GM23338 (cell line): ENCODE measurements around the gene MAPKAPK2. TPM values are rescaled to one million over a fixed set of nuclear protein-coding genes. Genes with fewer than 3 reads are reported as not detected.

Source experiments
- ATAC-seq: fragments of 200-7000 bp; cut with Tn5 transposase; 3 replicates; pipeline ENCODE4 v1.9.1; 2020
- DNase-seq: peaks from one replicate; pipeline ENCODE4 v3.0.0-alpha.2; 2015; ENCODE audit warnings: low spot score
- H2AFZ ChIP-seq: fragments of 200-600 bp; sonication (generic); 2 replicates; pipeline ENCODE4 v1.8.0; 2016; ENCODE audit warnings: antibody characterized with exemption, mild to moderate bottlenecking, moderate library complexity
- H3F3A ChIP-seq: fragments of 200-600 bp; sonication (generic); replicated peaks from 2 replicates; pipeline ENCODE4 v1.8.0; 2017; ENCODE audit warnings: antibody characterized with exemption, mixed run types, low read depth
- H3K27ac ChIP-seq: fragments of 200-600 bp; sonication (generic); 2 replicates; pipeline ENCODE4 v1.6.1; 2016; ENCODE audit warnings: low read depth
- H3K27me3 ChIP-seq: fragments of 200-600 bp; sonication (generic); 2 replicates; pipeline ENCODE4 v1.8.0; 2016; ENCODE audit warnings: mild to moderate bottlenecking, mixed run types, moderate library complexity; ENCODE audit not compliant: insufficient read depth
- H3K36me3 ChIP-seq: fragments of 200-600 bp; sonication (generic); 2 replicates; pipeline ENCODE4 v1.8.0; 2016; ENCODE audit warnings: mild to moderate bottlenecking; ENCODE audit not compliant: insufficient read depth
- H3K4me1 ChIP-seq: fragments of 200-600 bp; sonication (generic); 2 replicates; pipeline ENCODE4 v1.8.0; 2016; ENCODE audit warnings: mild to moderate bottlenecking, moderate library complexity; ENCODE audit not compliant: insufficient read depth
- H3K4me2 ChIP-seq: fragments of 200-600 bp; sonication (generic); 2 replicates; pipeline ENCODE4 v1.7.1; 2017; ENCODE audit warnings: mixed run types
- H3K4me3 ChIP-seq: fragments of 200-600 bp; sonication (generic); 2 replicates; pipeline ENCODE4 v1.6.1; 2016; ENCODE audit warnings: mixed run types
- H3K79me2 ChIP-seq: fragments of 200-600 bp; sonication (generic); replicated peaks from 2 replicates; pipeline ENCODE4 v1.8.0; 2017; ENCODE audit warnings: mild to moderate bottlenecking; ENCODE audit not compliant: insufficient read depth
- H3K9me2 ChIP-seq: fragments of 200-600 bp; sonication (generic); 2 replicates; pipeline ENCODE4 v1.8.0; 2017; ENCODE audit not compliant: insufficient read depth
- H4K20me1 ChIP-seq: fragments of 200-600 bp; sonication (generic); replicated peaks from 2 replicates; pipeline ENCODE4 v1.8.0; 2017; ENCODE audit warnings: mild to moderate bottlenecking; ENCODE audit not compliant: insufficient read depth
- H3K27ac Mint-ChIP-seq: 2 replicates; pipeline ENCODE4 v1.8.0; 2020; ENCODE audit warnings: inconsistent platforms, mild to moderate bottlenecking, moderate library complexity, mixed read lengths
- H3K27me3 Mint-ChIP-seq: 3 replicates; pipeline ENCODE4 v1.8.0; 2022; ENCODE audit warnings: low read depth, mild to moderate bottlenecking, moderate library complexity, mixed read lengths, inconsistent platforms; ENCODE audit not compliant: insufficient read depth, poor library complexity
- H3K36me3 Mint-ChIP-seq: 3 replicates; pipeline ENCODE4 v1.8.0; 2021; ENCODE audit warnings: low read depth, mild to moderate bottlenecking, inconsistent platforms, moderate library complexity, mixed read lengths
- H3K4me1 Mint-ChIP-seq: 3 replicates; pipeline ENCODE4 v1.8.0; 2020; ENCODE audit warnings: mild to moderate bottlenecking, inconsistent platforms, mixed read lengths
- H3K4me3 Mint-ChIP-seq: 3 replicates; pipeline ENCODE4 v1.8.0; 2021; ENCODE audit warnings: moderate library complexity, mild to moderate bottlenecking, inconsistent platforms, mixed read lengths
- H3K9me3 Mint-ChIP-seq: 3 replicates; pipeline ENCODE4 v1.8.0; 2020; ENCODE audit warnings: moderate library complexity, mild to moderate bottlenecking, inconsistent platforms, mixed read lengths
- CREB1 ChIP-seq: fragments of 250-450 bp; sonication (Bioruptor Pico); IDR thresholded peaks from 2 replicates; pipeline ENCODE4 v1.5.0; 2020; ENCODE audit warnings: low read depth, mild to moderate bottlenecking, moderate library complexity
- CTCF ChIP-seq, 2 experiments: fragments of 200-600 bp in 1 of 2; sonication (generic) in 1 of 2; conservative IDR thresholded peaks; 2 replicates each; pipeline versions ENCODE4 v1.5.1 to v1.6.1; 2016 to 2017; ENCODE audit warnings: antibody characterized with exemption in 2 of 2, low read depth in 2 of 2, mild to moderate bottlenecking in 2 of 2, moderate library complexity in 1 of 2
- EZH2 ChIP-seq: fragments of 200-600 bp; sonication (generic); IDR thresholded peaks from one replicate; pipeline ENCODE4 v1.8.0; 2017; ENCODE audit warnings: antibody characterized with exemption, mild to moderate bottlenecking, low read depth; ENCODE audit not compliant: unreplicated experiment
- EZH2phosphoT487 ChIP-seq: fragments of 200-600 bp; sonication (generic); IDR thresholded peaks from one replicate; pipeline ENCODE4 v1.8.1; 2018; ENCODE audit warnings: antibody characterized with exemption; ENCODE audit not compliant: unreplicated experiment
- JUNB ChIP-seq: IDR thresholded peaks from one replicate; pipeline ENCODE4 v1.6.1; 2016; ENCODE audit warnings: antibody characterized with exemption; ENCODE audit not compliant: unreplicated experiment
- NANOG ChIP-seq: IDR thresholded peaks from 2 replicates; pipeline ENCODE4 v1.6.1; 2016; ENCODE audit warnings: antibody characterized with exemption, borderline replicate concordance
- POLR2AphosphoS5 ChIP-seq: IDR thresholded peaks from 2 replicates; pipeline ENCODE4 v1.6.1; 2016; ENCODE audit warnings: antibody characterized with exemption, low read depth
- STAT1 ChIP-seq: IDR thresholded peaks from one replicate; pipeline ENCODE4 v1.6.1; 2016; ENCODE audit warnings: antibody characterized with exemption; ENCODE audit not compliant: unreplicated experiment
- ZNF114 ChIP-seq: fragments of 250-450 bp; sonication (Bioruptor Pico); IDR thresholded peaks from 2 replicates; pipeline ENCODE4 v1.5.0; 2020; ENCODE audit warnings: mild to moderate bottlenecking, moderate library complexity
- ZNF331 ChIP-seq: fragments of 250-450 bp; sonication (Bioruptor Pico); IDR thresholded peaks from 2 replicates; pipeline ENCODE4 v1.5.0; 2020; ENCODE audit warnings: low read depth, mild to moderate bottlenecking, moderate library complexity
- polyA plus RNA-seq: library from polyadenylated mRNA; unstranded; fragments of >200 nt; fragmentation: Nextera tagmentation; extraction: Ambion mirVana; gene quantifications from 2 replicates; pipeline ENCODE4 v1.2.1, GENCODE V29; 2016
- total RNA-seq: library from RNA; depleted of rRNA; stranded (reverse); fragments of >200 nt; shearing (Covaris generic); gene quantifications from 2 replicates; pipeline ENCODE4 v1.2.3, GENCODE V29; 2014
- TF ChIP-seq, protein P1 (sequence below): fragments of 250-450 bp; sonication (Bioruptor Pico); IDR thresholded peaks from 2 replicates; pipeline ENCODE4 v1.5.0; 2020; ENCODE audit warnings: mild to moderate bottlenecking, moderate library complexity
- TF ChIP-seq, protein P2 (sequence below): IDR thresholded peaks from one replicate; pipeline ENCODE4 v1.6.1; 2018; ENCODE audit warnings: antibody characterized with exemption; ENCODE audit not compliant: unreplicated experiment
- TF ChIP-seq, protein P3 (sequence below): IDR thresholded peaks from 2 replicates; pipeline ENCODE4 v1.6.1; 2016; ENCODE audit warnings: antibody characterized with exemption

MAPKAPK2 gene
- total and polyA plus RNA-seq, 2 experiments from 2014 or later, result 10.1 to 30.4 TPM

DNA sequence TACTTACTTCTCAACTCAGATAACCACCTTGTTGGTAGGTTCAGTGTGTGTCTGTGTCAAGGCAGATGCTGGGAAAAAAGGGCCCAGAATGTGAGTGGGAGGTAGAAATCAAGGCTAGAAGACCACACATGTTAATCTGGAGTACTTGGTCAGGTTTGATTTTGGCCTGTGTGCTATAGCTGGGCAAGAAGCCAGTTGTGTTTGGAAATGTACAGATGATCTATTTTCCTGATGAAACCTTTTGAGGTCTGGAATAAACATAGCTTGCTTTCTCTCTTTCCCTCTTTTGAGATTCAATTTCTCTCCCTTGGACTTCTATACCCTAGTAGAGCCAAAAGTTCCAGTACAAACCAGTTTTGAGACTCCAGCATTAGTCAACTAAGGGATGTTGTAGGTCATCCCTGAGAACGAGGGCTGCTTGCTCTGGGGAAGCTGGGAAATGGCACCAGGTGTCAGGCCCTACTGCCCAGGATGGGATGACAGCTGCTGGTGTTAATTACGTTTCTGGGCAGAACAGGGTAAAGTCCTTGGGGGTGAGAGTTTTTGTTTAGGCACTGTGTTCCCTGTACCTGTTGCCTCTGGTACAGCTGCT is 15.8 kb downstream of the MAPKAPK2 start:
- Histone ChIP-seq H2AFZ (no peak overlapping the region), H3K4me1 (peaks cover 44% of the 10 kb centered on the region), H3K79me2 (peaks cover 87% of the 10 kb centered on the region), H3K27me3 (no peaks in the 10 kb centered on the region), H3K36me3 (no peaks in the 10 kb centered on the region), H3K4me3 (no peak overlapping the region), H3K4me2 (no peak overlapping the region), H3K9me2 (no peaks in the 10 kb centered on the region), H3F3A (0 out of 2 replicates have a peak, but pooled peaks cover 4% of the 10 kb centered on the region), H3K27ac (0 out of 2 replicates have a peak overlapping the region, but pooled peaks have one; percentile 26), H4K20me1 (peaks cover 61% of the 10 kb centered on the region)
- Mint-ChIP-seq H3K36me3 (peaks cover 5% of the 10 kb centered on the region; the same call in 2 of the 3 replicates), H3K4me1 (peaks cover 72% of the 10 kb centered on the region), H3K27me3 (peaks cover 5% of the 10 kb centered on the region), H3K27ac (no peak overlapping the region), H3K4me3 (no peak overlapping the region), H3K9me3 (no peaks in the 10 kb centered on the region)
- DNase-seq (no peak), ATAC-seq (no peak)
- no peak for TF ChIP-seq ZNF331 (CRISPR knock-in tag)
- no peak for TF ChIP-seq EZH2phosphoT487
- no peak for TF ChIP-seq POLR2AphosphoS5
- TF ChIP-seq, protein P1, sequence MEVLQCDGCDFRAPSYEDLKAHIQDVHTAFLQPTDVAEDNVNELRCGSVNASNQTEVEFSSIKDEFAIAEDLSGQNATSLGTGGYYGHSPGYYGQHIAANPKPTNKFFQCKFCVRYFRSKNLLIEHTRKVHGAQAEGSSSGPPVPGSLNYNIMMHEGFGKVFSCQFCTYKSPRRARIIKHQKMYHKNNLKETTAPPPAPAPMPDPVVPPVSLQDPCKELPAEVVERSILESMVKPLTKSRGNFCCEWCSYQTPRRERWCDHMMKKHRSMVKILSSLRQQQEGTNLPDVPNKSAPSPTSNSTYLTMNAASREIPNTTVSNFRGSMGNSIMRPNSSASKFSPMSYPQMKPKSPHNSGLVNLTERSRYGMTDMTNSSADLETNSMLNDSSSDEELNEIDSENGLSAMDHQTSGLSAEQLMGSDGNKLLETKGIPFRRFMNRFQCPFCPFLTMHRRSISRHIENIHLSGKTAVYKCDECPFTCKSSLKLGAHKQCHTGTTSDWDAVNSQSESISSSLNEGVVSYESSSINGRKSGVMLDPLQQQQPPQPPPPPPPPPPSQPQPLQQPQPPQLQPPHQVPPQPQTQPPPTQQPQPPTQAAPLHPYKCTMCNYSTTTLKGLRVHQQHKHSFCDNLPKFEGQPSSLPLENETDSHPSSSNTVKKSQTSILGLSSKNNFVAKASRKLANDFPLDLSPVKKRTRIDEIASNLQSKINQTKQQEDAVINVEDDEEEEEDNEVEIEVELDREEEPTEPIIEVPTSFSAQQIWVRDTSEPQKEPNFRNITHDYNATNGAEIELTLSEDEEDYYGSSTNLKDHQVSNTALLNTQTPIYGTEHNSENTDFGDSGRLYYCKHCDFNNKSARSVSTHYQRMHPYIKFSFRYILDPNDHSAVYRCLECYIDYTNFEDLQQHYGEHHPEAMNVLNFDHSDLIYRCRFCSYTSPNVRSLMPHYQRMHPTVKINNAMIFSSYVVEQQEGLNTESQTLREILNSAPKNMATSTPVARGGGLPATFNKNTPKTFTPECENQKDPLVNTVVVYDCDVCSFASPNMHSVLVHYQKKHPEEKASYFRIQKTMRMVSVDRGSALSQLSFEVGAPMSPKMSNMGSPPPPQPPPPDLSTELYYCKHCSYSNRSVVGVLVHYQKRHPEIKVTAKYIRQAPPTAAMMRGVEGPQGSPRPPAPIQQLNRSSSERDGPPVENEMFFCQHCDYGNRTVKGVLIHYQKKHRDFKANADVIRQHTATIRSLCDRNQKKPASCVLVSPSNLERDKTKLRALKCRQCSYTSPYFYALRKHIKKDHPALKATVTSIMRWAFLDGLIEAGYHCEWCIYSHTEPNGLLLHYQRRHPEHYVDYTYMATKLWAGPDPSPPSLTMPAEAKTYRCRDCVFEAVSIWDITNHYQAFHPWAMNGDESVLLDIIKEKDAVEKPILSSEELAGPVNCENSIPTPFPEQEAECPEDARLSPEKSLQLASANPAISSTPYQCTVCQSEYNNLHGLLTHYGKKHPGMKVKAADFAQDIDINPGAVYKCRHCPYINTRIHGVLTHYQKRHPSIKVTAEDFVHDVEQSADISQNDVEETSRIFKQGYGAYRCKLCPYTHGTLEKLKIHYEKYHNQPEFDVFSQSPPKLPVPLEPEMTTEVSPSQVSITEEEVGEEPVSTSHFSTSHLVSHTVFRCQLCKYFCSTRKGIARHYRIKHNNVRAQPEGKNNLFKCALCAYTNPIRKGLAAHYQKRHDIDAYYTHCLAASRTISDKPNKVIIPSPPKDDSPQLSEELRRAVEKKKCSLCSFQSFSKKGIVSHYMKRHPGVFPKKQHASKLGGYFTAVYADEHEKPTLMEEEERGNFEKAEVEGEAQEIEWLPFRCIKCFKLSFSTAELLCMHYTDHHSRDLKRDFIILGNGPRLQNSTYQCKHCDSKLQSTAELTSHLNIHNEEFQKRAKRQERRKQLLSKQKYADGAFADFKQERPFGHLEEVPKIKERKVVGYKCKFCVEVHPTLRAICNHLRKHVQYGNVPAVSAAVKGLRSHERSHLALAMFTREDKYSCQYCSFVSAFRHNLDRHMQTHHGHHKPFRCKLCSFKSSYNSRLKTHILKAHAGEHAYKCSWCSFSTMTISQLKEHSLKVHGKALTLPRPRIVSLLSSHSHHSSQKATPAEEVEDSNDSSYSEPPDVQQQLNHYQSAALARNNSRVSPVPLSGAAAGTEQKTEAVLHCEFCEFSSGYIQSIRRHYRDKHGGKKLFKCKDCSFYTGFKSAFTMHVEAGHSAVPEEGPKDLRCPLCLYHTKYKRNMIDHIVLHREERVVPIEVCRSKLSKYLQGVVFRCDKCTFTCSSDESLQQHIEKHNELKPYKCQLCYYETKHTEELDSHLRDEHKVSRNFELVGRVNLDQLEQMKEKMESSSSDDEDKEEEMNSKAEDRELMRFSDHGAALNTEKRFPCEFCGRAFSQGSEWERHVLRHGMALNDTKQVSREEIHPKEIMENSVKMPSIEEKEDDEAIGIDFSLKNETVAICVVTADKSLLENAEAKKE (CRISPR knock-in tag), result no peak
- no peak for TF ChIP-seq CREB1 (CRISPR knock-in tag)
- TF ChIP-seq, protein P2, sequence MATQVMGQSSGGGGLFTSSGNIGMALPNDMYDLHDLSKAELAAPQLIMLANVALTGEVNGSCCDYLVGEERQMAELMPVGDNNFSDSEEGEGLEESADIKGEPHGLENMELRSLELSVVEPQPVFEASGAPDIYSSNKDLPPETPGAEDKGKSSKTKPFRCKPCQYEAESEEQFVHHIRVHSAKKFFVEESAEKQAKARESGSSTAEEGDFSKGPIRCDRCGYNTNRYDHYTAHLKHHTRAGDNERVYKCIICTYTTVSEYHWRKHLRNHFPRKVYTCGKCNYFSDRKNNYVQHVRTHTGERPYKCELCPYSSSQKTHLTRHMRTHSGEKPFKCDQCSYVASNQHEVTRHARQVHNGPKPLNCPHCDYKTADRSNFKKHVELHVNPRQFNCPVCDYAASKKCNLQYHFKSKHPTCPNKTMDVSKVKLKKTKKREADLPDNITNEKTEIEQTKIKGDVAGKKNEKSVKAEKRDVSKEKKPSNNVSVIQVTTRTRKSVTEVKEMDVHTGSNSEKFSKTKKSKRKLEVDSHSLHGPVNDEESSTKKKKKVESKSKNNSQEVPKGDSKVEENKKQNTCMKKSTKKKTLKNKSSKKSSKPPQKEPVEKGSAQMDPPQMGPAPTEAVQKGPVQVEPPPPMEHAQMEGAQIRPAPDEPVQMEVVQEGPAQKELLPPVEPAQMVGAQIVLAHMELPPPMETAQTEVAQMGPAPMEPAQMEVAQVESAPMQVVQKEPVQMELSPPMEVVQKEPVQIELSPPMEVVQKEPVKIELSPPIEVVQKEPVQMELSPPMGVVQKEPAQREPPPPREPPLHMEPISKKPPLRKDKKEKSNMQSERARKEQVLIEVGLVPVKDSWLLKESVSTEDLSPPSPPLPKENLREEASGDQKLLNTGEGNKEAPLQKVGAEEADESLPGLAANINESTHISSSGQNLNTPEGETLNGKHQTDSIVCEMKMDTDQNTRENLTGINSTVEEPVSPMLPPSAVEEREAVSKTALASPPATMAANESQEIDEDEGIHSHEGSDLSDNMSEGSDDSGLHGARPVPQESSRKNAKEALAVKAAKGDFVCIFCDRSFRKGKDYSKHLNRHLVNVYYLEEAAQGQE, result no peak
- no peak for TF ChIP-seq ZNF114 (CRISPR knock-in tag)
- TF ChIP-seq NANOG, result no peak
- no peak for TF ChIP-seq JUNB
- TF ChIP-seq EZH2, result no peak
- no peak for TF ChIP-seq CTCF (conservative IDR thresholded peaks at IDR 0.05; ENCODE audit: low read depth in 2 of 2)
- no peak for TF ChIP-seq STAT1
- TF ChIP-seq, protein P3, sequence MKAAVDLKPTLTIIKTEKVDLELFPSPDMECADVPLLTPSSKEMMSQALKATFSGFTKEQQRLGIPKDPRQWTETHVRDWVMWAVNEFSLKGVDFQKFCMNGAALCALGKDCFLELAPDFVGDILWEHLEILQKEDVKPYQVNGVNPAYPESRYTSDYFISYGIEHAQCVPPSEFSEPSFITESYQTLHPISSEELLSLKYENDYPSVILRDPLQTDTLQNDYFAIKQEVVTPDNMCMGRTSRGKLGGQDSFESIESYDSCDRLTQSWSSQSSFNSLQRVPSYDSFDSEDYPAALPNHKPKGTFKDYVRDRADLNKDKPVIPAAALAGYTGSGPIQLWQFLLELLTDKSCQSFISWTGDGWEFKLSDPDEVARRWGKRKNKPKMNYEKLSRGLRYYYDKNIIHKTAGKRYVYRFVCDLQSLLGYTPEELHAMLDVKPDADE, result no peak
